ENCODE results near the gene SLIT1.

- no peak for TF ChIP-seq ZC3H10 (CRISPR knock-in tag; IDR thresholded peaks at IDR 0.05)
- no peak for TF ChIP-seq ESRRG (CRISPR knock-in tag; IDR thresholded peaks at IDR 0.05)
- no peak for TF ChIP-seq PATZ1 (CRISPR knock-in tag; IDR thresholded peaks at IDR 0.05; ENCODE audit: borderline replicate concordance)
- TF ChIP-seq CREB5 (CRISPR knock-in tag; IDR thresholded peaks at IDR 0.05; ENCODE audit: low read depth), result no peak
- no peak for TF ChIP-seq GLIS3 (CRISPR knock-in tag; IDR thresholded peaks at IDR 0.05)
- no peak for TF ChIP-seq ZNF70 (CRISPR knock-in tag; IDR thresholded peaks at IDR 0.05)
- TF ChIP-seq PPARA (CRISPR knock-in tag; IDR thresholded peaks at IDR 0.05; ENCODE audit: borderline replicate concordance), result no peak
- no peak for TF ChIP-seq ZNF8 (CRISPR knock-in tag; IDR thresholded peaks at IDR 0.05)
- TF ChIP-seq ARNTL (CRISPR knock-in tag; IDR thresholded peaks at IDR 0.05; ENCODE audit: borderline replicate concordance, low read depth), result no peak
- no peak for TF ChIP-seq BACH2 (CRISPR knock-in tag; IDR thresholded peaks at IDR 0.05; ENCODE audit: borderline replicate concordance)
- no peak for TF ChIP-seq RARB (CRISPR knock-in tag; IDR thresholded peaks at IDR 0.05)
Observed at GRCh38 chr10:96958071-96958470, 227.7 kb downstream of the SLIT1 start.
